ENCODE measurements around the gene CALHM3. TPM values are rescaled to one million over a fixed set of nuclear protein-coding genes. Genes with fewer than 3 reads are reported as not detected.

CALHM3 gene
- total and polyA plus RNA-seq, 4 donors: 0.09 TPM; not detected in 3

- no peak for DNase-seq (ENCODE audit: low read depth in 4 of 6, low spot score in 6 of 6)
- Histone ChIP-seq H3K9me3 (ENCODE audit: control insufficient read depth, insufficient read depth, low read length) (no peaks in the 10 kb centered on the region), H3K4me3 (ENCODE audit: low read depth, low read length) (no peak overlapping the region), H3K27ac (ENCODE audit: low read depth, low read length) (no peak overlapping the region), H3K4me1 (ENCODE audit: control insufficient read depth, insufficient read depth, low read length) (peaks cover 27% of the 10 kb centered on the region), H3K36me3 (ENCODE audit: control insufficient read depth, insufficient read depth, low read length) (peaks cover 18% of the 10 kb centered on the region), H3K27me3 (ENCODE audit: control insufficient read depth, insufficient read depth, low read length) (peaks cover 2% of the 10 kb centered on the region)
- WGBS (ENCODE audit: insufficient coverage): 80% methylated on average over 1 of the region's 4 CpGs
Measured at GRCh38 chr10:103454026-103454425, 25.0 kb downstream of the CALHM3 start.

- Histone ChIP-seq H3K27me3 (ENCODE audit: control insufficient read depth, insufficient read depth, low read length) (peaks cover 2% of the 10 kb centered on the region), H3K4me3 (ENCODE audit: low read depth, low read length) (peak overlapping the region; percentile 71), H3K9me3 (ENCODE audit: control insufficient read depth, insufficient read depth, low read length) (no peaks in the 10 kb centered on the region), H3K36me3 (ENCODE audit: control insufficient read depth, insufficient read depth, low read length) (peaks cover 22% of the 10 kb centered on the region), H3K27ac (ENCODE audit: low read depth, low read length) (peak overlapping the region; percentile 80), H3K4me1 (ENCODE audit: control insufficient read depth, insufficient read depth, low read length) (peaks cover 27% of the 10 kb centered on the region)
- WGBS (ENCODE audit: insufficient coverage): 28% methylated on average over 24 of the region's 27 CpGs
- DNase-seq (ENCODE audit: low read depth in 4 of 6, low spot score in 6 of 6): no peak
Measured at GRCh38 chr10:103452506-103453230, 26.4 kb downstream of the CALHM3 start.

- no peaks in the 10 kb centered on the region for H3K9me3 ChIP-seq (ENCODE audit: control insufficient read depth, insufficient read depth, low read length)
- peak in 5 of 6 donors; percentile 7 to 73 (median 13) for DNase-seq (ENCODE audit: low read depth in 4 of 6, low spot score in 6 of 6)
- H3K27ac ChIP-seq (ENCODE audit: low read depth, low read length): peak within 1 kb of the TSS; percentile 80
- H3K4me1 ChIP-seq (ENCODE audit: control insufficient read depth, insufficient read depth, low read length): peaks cover 27% of the 10 kb centered on the region
- 3% methylated on average over 28 of the region's 32 CpGs for WGBS (ENCODE audit: insufficient coverage)
- H3K36me3 ChIP-seq (ENCODE audit: control insufficient read depth, insufficient read depth, low read length): peaks cover 29% of the 10 kb centered on the region
- H3K27me3 ChIP-seq (ENCODE audit: control insufficient read depth, insufficient read depth, low read length): peaks cover 2% of the 10 kb centered on the region
- peak within 1 kb of the TSS; percentile 71 for H3K4me3 ChIP-seq (ENCODE audit: low read depth, low read length)
Measured at GRCh38 chr10:103451831-103452505, 27.1 kb downstream of the CALHM3 start, which contains the start of gene CALHM2. Gene CALHM2 (minus strand): TSS chr10:103452370. CDS start chr10:103449941, 2,429 bp downstream.

GRCh38 chr10:103451091-103451813, 27.8 kb downstream of the CALHM3 start:
- Histone ChIP-seq H3K27ac (ENCODE audit: low read depth, low read length) (peak overlapping the region; percentile 80), H3K36me3 (ENCODE audit: control insufficient read depth, insufficient read depth, low read length) (peaks cover 36% of the 10 kb centered on the region), H3K27me3 (ENCODE audit: control insufficient read depth, insufficient read depth, low read length) (peaks cover 2% of the 10 kb centered on the region), H3K4me1 (ENCODE audit: control insufficient read depth, insufficient read depth, low read length) (peaks cover 27% of the 10 kb centered on the region), H3K4me3 (ENCODE audit: low read depth, low read length) (peak overlapping the region; percentile 71), H3K9me3 (ENCODE audit: control insufficient read depth, insufficient read depth, low read length) (no peaks in the 10 kb centered on the region)
- DNase-seq (ENCODE audit: low read depth in 4 of 6, low spot score in 6 of 6): peak in 1 of 6 donors; percentile 41
- WGBS (ENCODE audit: insufficient coverage): 42% methylated on average over 11 of the region's 14 CpGs

- Histone ChIP-seq H3K27me3 (ENCODE audit: control insufficient read depth, insufficient read depth, low read length) (peaks cover 2% of the 10 kb centered on the region), H3K4me3 (ENCODE audit: low read depth, low read length) (no peak overlapping the region), H3K36me3 (ENCODE audit: control insufficient read depth, insufficient read depth, low read length) (peaks cover 46% of the 10 kb centered on the region), H3K4me1 (ENCODE audit: control insufficient read depth, insufficient read depth, low read length) (peaks cover 27% of the 10 kb centered on the region), H3K9me3 (ENCODE audit: control insufficient read depth, insufficient read depth, low read length) (no peaks in the 10 kb centered on the region), H3K27ac (ENCODE audit: low read depth, low read length) (no peak overlapping the region)
- DNase-seq (ENCODE audit: low read depth in 4 of 6, low spot score in 6 of 6): no peak
- WGBS (ENCODE audit: insufficient coverage): 84% methylated on average over 11 of the region's 12 CpGs
Measured at GRCh38 chr10:103450201-103450695, 28.8 kb downstream of the CALHM3 start.

- no peak overlapping the region for H3K27ac ChIP-seq (ENCODE audit: low read depth, low read length)
- no peak for DNase-seq (ENCODE audit: low read depth in 4 of 6, low spot score in 6 of 6)
- H3K4me3 ChIP-seq (ENCODE audit: low read depth, low read length): no peak overlapping the region
- H3K27me3 ChIP-seq (ENCODE audit: control insufficient read depth, insufficient read depth, low read length): peaks cover 2% of the 10 kb centered on the region
- no peaks in the 10 kb centered on the region for H3K9me3 ChIP-seq (ENCODE audit: control insufficient read depth, insufficient read depth, low read length)
- H3K36me3 ChIP-seq (ENCODE audit: control insufficient read depth, insufficient read depth, low read length): peaks cover 52% of the 10 kb centered on the region
- peaks cover 27% of the 10 kb centered on the region for H3K4me1 ChIP-seq (ENCODE audit: control insufficient read depth, insufficient read depth, low read length)
- WGBS (ENCODE audit: insufficient coverage): 88% methylated on average over 34 of the region's 34 CpGs
Measured at GRCh38 chr10:103449208-103450144, 29.6 kb downstream of the CALHM3 start.

GRCh38 chr10:103448746-103449145, 30.3 kb downstream of the CALHM3 start:
- 67% methylated on average over 1 of the region's 1 CpG for WGBS (ENCODE audit: insufficient coverage)
- Histone ChIP-seq H3K36me3 (ENCODE audit: control insufficient read depth, insufficient read depth, low read length) (peaks cover 59% of the 10 kb centered on the region), H3K27me3 (ENCODE audit: control insufficient read depth, insufficient read depth, low read length) (peaks cover 2% of the 10 kb centered on the region), H3K4me3 (ENCODE audit: low read depth, low read length) (no peak overlapping the region), H3K9me3 (ENCODE audit: control insufficient read depth, insufficient read depth, low read length) (no peaks in the 10 kb centered on the region), H3K27ac (ENCODE audit: low read depth, low read length) (no peak overlapping the region), H3K4me1 (ENCODE audit: control insufficient read depth, insufficient read depth, low read length) (peaks cover 27% of the 10 kb centered on the region)
- no peak for DNase-seq (ENCODE audit: low read depth in 4 of 6, low spot score in 6 of 6)

- no peak for DNase-seq (ENCODE audit: low read depth in 4 of 6, low spot score in 6 of 6)
- Histone ChIP-seq H3K36me3 (ENCODE audit: control insufficient read depth, insufficient read depth, low read length) (peaks cover 75% of the 10 kb centered on the region), H3K27me3 (ENCODE audit: control insufficient read depth, insufficient read depth, low read length) (peaks cover 2% of the 10 kb centered on the region), H3K4me3 (ENCODE audit: low read depth, low read length) (no peak overlapping the region), H3K27ac (ENCODE audit: low read depth, low read length) (no peak overlapping the region), H3K4me1 (ENCODE audit: control insufficient read depth, insufficient read depth, low read length) (peaks cover 21% of the 10 kb centered on the region), H3K9me3 (ENCODE audit: control insufficient read depth, insufficient read depth, low read length) (no peaks in the 10 kb centered on the region)
- WGBS (ENCODE audit: insufficient coverage): 94% methylated on average over 23 of the region's 23 CpGs
Measured at GRCh38 chr10:103447187-103447586, 31.9 kb downstream of the CALHM3 start.
